Epidermal melanocyte (primary cell): ENCODE data around the gene AQP5.
"Not testable (repeated sequence)": the region's sequence is repeated elsewhere in the genome, so short reads cannot be mapped to it uniquely, and the experiment has no call there.

ENCODE experiments used
- DNase-seq: peaks from one replicate; pipeline ENCODE4 v3.0.0; 2011; ENCODE audit warnings: low spot score; ENCODE audit not compliant: insufficient read length

Gene AQP5

GRCh38 chr12:49980501-49981349 lies 19.1 kb downstream of the AQP5 start:
- DNase-seq = no peak

GRCh38 chr12:49982246-49983087 lies 20.8 kb downstream of the AQP5 start:
- DNase-seq = no peak

GRCh38 chr12:49983892-49984291 lies 22.2 kb downstream of the AQP5 start:
- DNase-seq = no peak

GRCh38 chr12:49984476-49985359 lies 23.0 kb downstream of the AQP5 start:
- no peak for DNase-seq

GRCh38 chr12:49985981-49986380 lies 24.3 kb downstream of the AQP5 start:
- no peak for DNase-seq

GRCh38 chr12:49986476-49986875 lies 24.8 kb downstream of the AQP5 start:
- not testable (repeated sequence) for DNase-seq

- DNase-seq = no peak
These were observed 26.1 kb downstream of the AQP5 start for GRCh38 chr12:49987625-49988303.

- DNase-seq = not testable (repeated sequence)
These were observed 27.7 kb downstream of the AQP5 start for GRCh38 chr12:49989400-49989799.

- no peak for DNase-seq
These were observed 28.6 kb downstream of the AQP5 start for GRCh38 chr12:49990273-49990672.

GRCh38 chr12:49998453-49998852 lies 36.8 kb downstream of the AQP5 start:
- DNase-seq = no peak

GRCh38 chr12:50003595-50003994 lies 41.9 kb downstream of the AQP5 start:
- DNase-seq = no peak

- no peak for DNase-seq
These were observed 43.0 kb downstream of the AQP5 start for GRCh38 chr12:50004696-50005095.

GRCh38 chr12:50005175-50005574 lies 43.5 kb downstream of the AQP5 start:
- DNase-seq = no peak

- no peak for DNase-seq
These were observed 44.6 kb downstream of the AQP5 start for GRCh38 chr12:50006280-50006679.

GRCh38 chr12:50006754-50007442 lies 45.2 kb downstream of the AQP5 start:
- DNase-seq = no peak

- no peak for DNase-seq
These were observed 51.9 kb downstream of the AQP5 start for GRCh38 chr12:50013361-50014147.

- DNase-seq = no peak
These were observed 52.7 kb downstream of the AQP5 start for GRCh38 chr12:50014342-50014741.
